ENCODE measurements around the gene LRRC10.
"Not testable (repeated sequence)": the region's sequence is repeated elsewhere in the genome, so short reads cannot be mapped to it uniquely, and the experiment has no call there.

Gene LRRC10

GRCh38 chr12:69613351-69613750 is 2.6 kb upstream of the LRRC10 start:
- no peak for DNase-seq

GRCh38 chr12:69610126-69610525 is 581 bp downstream of the LRRC10 start:
- no peak for DNase-seq

DNA sequence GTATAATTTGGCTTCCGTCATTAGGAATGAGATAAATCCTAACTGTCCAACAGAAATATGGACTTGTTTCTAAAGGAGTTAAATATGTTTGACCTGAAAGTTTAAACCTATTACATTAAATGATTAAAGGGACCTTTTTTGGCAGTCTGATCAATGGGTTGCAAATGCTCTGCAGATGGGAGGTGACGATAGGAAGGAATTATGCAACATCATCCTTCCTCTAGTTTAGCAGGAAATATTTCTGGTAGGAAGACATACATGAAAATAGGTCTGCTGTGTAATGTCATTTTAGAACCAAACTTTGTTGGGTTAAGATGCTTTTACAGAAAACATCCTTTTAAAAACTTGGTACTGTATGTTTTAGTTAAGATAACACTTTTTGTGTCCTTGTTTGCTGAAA is 2.6 kb downstream of the LRRC10 start:
- no peak for DNase-seq

DNA sequence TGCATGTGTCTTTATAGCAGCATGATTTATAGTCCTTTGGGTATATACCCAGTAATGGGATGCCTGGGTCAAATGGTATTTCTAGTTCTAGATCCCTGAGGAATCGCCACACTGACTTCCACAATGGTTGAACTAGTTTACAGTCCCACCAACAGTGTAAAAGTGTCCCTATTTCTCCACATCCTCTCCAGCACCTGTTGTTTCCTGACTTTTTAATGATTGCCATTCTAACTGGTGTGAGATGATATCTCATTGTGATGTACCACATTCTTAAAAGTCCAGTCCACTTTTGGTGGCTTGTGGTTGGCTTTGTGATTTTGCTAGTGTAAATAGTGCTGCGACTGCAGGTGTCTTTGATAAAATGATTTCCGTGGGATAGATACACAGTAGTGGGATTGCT is 6.4 kb downstream of the LRRC10 start:
- DNase-seq, result not testable (repeated sequence)

GRCh38 chr12:69603556-69603955 is 7.2 kb downstream of the LRRC10 start:
- DNase-seq, result not testable (repeated sequence)

- DNase-seq, result no peak
These were observed 7.8 kb downstream of the LRRC10 start for GRCh38 chr12:69602954-69603353.

GRCh38 chr12:69601962-69602685 is 8.6 kb downstream of the LRRC10 start:
- no peak for DNase-seq

DNA sequence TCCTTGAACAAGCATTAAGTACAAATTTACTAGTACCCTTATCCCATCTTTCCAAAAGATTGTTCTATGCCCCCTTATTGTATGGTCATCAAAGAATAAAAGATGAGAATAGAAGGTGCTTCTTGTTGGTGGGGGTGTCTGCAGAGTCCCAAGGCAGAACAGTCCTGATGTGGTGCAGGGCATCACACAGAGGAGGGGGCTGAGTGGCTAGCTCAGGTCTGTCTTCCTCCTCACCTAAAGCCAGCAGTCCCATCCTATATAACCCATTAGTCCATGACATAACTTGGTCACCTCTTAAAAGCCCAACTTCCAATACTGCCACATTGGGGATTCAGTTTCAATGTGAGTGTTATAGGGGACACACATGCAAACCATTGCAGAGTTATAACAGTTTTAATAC is 9.9 kb downstream of the LRRC10 start:
- DNase-seq, result no peak

DNA sequence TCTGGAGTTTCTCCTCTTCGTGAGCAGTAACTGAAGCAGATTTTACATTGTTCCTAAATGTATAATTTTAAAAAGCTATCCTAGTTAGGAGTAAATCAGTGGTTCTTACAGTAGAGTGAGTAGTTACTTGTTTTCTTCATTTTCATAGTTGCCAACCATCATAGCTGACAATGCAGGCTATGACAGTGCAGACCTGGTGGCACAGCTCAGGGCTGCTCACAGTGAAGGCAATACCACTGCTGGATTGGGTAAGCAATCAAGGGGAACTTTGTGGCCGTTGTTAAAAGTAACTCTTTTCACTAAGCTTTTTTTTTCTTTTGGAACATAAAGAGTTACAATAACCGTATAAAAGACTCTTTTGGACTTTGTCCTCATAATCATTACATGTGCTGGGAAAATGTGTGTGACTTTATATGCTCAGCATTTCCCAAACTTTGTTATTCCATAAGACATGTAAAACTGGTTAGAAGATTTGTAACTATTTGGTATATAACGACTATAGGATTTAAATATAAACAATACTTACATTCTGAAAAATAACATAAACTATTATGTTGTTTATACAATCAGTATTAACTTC is 12.4 kb downstream of the LRRC10 start:
- no peak for DNase-seq

DNA sequence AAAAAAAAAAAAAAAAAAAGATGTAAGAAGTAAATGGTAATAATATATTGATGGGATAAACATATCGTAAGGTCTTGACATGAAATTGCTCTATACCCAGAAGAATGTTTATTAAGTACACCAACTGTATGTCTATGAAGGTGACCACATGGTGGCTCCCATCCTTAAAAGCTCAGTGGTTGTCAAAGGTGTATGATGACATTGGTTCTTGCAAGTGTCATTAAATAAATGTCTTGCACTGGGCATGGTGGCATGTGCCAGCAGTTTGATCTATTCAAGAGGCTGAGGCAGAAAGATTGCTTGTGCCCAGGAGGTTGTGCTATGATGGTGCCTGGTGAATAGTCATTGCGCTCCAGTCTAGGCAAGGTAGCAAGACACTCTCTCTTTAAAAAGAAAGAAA is 15.0 kb downstream of the LRRC10 start:
- no peak for DNase-seq

GRCh38 chr12:69589082-69589481 is 21.6 kb downstream of the LRRC10 start:
- no peak for DNase-seq

DNA sequence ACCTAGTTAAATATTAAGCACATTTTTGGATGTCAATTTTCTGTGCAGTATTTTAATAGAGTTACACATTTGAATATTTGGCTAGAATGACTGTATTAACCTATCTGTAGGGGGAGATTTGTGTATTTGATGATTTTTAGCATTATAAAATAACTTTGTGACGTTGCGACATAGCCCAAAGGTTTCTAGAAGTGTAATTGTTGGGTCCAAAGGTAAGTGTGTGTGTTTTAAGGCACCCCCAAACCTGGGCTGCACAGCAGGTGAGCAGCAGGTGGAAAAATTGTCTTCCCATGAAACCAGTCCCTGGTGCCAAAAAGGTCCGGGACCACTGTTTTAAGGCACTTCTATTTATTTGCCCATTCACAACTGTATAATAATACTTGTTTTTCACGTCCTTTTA is 22.2 kb downstream of the LRRC10 start:
- no peak for DNase-seq

DNA sequence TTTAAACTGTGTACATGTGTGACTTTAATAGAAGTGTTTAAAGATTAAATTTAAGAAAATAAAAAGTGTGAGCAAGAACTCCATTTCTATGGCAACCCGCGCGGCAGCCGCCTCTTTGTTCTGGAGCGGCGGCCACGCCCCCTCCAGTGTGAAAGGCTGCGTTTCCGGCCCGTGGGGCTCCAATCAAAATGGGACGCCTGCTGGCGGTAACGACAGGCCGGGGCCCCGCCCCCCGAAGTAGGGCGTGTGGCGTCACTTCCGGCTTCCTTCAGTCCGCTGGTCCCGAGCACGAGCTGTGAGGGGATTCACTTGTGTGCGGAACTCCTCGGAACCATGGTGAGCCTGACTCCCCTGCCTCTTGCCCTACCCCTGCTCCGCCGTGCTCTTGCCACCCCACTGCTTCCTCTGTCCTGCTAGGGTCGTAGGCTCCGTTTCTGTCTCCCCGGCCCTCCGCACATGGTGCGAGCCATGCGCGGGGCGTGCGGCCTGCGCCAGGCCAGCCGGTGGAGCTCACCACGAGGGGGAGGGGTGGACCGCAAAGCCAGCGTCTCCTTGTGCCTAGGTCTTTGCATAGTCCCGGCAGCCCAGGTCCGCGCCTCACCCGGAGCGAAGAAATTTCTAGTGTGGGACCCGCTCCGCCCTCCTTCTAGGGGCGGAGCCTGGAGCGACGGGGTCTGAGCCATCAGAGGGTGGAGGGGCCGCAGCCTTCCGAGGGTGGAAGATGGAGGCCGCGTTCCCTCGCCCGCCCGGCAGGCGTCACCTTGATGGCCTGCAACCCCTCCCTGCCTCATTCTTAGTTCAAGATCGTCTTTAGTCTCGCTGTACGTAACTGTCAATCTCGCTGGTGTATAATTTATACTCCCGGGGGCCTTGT is 25.3 kb downstream of the LRRC10 start, which contains the start of gene CCT2:
Gene CCT2 (plus strand): TSS at position 271 of the 874 bp plus-strand sequence. CDS start 63 bp downstream, at position 334.
- DNase-seq, result peak; percentile 82

GRCh38 chr12:69583203-69583602 is 27.5 kb downstream of the LRRC10 start:
- DNase-seq, result no peak

GRCh38 chr12:69580074-69580473 is 30.6 kb downstream of the LRRC10 start:
- DNase-seq, result no peak

- DNase-seq, result no peak
These were observed 31.7 kb downstream of the LRRC10 start for GRCh38 chr12:69579029-69579428.

DNA sequence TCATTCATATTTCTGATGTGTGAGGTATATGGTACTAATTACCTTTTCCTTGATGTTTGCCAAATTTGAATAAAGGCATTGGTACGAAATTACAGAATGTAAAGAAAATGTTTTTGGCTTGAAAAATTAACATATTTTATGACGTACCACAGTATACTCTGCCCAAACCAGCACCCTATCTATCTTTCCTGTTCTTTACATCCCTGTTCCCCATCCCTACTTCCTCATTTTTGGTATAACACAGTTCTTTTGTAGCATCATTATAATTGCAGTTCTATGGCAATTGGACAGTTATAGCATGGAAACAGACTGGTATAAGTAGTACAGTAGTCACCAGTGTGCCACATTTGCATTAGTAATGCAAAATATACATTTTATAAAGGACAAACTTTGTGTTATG is 32.4 kb downstream of the LRRC10 start:
- no peak for DNase-seq

DNA sequence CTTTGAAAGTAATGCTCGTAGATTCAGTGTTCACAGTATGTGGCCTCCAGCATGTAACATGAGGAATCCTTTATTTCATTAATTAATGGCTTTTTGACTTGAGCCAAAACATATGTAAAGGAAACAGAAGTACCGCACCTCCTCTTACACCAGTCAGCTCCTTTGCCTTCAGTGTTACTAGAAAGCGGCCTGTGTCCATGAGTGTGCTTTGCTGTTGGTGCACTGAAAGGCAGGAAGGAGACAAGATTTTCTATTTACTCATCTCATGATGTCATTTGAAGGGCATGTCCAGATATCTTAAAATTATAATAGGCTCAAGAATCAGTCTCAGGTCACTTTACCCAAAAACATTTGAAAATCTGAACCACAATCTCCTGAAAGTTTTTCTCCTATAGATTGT is 35.4 kb downstream of the LRRC10 start:
- no peak for DNase-seq

DNA sequence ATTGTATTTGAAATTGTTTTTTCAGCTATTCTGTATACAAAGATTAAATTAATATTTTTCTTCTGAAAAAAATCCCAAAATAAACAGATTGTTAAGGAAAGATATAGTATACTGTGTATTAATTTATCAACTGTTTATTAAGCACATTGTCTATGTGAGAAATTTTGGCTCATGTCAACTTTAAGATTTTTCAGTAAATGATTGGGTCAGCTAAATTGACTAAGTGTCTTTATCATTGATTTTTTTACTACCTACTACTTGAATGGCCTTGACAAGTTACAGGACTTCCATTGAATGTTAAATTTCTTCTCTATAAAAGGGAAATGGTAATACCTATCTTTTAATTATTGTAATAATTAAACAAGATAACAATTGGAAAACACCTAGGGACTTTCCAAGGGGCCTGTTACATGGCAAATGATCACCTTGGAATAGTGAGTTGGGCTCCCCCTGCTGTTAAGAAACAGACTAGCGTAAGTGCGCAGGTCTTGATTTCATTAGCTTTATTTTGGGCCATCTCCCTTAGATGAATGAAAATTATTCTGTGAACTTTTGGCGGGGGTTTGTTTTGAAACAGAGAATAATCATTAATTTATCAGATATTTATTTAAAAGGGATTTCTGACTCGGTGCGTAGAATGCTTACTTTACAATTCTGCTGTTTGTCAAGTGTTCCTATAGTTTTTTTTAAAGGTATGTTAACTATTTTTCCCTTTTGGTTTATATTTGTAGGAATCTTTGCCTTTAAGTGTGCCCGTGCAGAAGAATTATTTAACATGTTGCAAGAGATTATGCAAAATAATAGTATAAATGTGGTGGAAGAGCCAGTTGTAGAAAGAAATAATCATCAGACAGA is 39.9 kb downstream of the LRRC10 start:
- peak; percentile 36 for DNase-seq

DNA sequence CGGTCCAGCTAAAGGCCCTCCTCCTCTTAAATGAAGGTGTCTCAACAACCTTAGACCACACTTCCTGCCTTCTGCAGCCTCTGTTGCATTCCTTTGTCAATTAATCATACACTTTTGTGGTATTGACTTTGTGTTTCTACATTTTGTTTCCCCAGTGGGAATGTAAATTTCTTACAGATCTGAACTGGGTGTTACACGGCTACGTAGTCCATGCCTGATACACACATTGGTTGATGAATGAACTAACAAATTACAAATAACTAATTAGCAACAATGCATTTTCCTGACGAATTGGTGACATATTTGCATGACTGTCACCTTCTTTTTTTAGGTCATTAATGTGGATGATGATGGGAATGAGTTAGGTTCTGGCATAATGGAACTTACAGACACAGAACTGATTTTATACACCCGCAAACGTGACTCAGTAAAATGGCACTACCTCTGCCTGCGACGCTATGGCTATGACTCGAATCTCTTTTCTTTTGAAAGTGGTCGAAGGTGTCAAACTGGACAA is 40.6 kb downstream of the LRRC10 start:
- no peak for DNase-seq

GRCh38 chr12:69569236-69569635 is 41.5 kb downstream of the LRRC10 start:
- DNase-seq, result no peak

DNA sequence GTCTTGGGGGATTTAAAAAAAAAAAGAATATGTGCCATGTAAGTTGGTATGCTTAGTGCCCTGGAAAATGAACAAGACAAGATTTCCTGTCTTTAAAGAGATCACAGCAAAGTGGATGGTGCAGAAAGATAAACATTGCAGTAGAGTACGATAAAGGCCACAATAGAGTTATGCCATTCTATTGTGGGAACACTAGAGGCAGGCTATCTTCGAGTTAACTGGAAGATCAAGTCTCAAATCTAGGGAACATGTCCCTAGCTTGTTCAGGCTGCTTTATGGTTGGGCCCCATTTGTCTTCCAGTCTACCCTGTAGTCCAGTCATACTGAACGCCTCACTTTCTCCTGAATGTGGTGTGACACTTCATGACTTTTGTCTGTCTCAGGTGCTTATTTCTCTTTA is 44.1 kb downstream of the LRRC10 start:
- no peak for DNase-seq

Data from NCI-H1417 treated with DMSO at 0.1 percent for 48 hours (cell line).